Parathyroid adenoma (tissue), 2 donors: ENCODE data around the gene CDH5.

Experiments
- H2AFZ ChIP-seq: fragments of 300-600 bp; sonication (generic); one replicate; pipeline ENCODE4 v1.7.0; 2017; ENCODE audit warnings: antibody characterized with exemption, mild to moderate bottlenecking
- H3K27ac ChIP-seq: fragments of 300-600 bp; sonication (generic); one replicate; pipeline ENCODE4 v1.7.0; 2017
- H3K27me3 ChIP-seq: fragments of 300-600 bp; sonication (generic); one replicate; pipeline ENCODE4 v1.7.0; 2017; ENCODE audit warnings: low read length; ENCODE audit not compliant: control insufficient read depth, insufficient read depth
- H3K36me3 ChIP-seq: fragments of 300-600 bp; sonication (generic); one replicate; pipeline ENCODE4 v1.7.0; 2017; ENCODE audit warnings: low read length; ENCODE audit not compliant: control insufficient read depth, insufficient read depth
- H3K4me1 ChIP-seq: fragments of 300-600 bp; sonication (generic); one replicate; pipeline ENCODE4 v1.7.0; 2017; ENCODE audit warnings: control low read depth
- H3K4me2 ChIP-seq: fragments of 300-600 bp; sonication (generic); one replicate; pipeline ENCODE4 v1.7.0; 2017; ENCODE audit warnings: low read length
- H3K4me3 ChIP-seq: fragments of 300-600 bp; sonication (generic); one replicate; pipeline ENCODE4 v1.7.0; 2017; ENCODE audit warnings: low read depth, low read length
- H3K79me2 ChIP-seq: fragments of 300-600 bp; sonication (generic); one replicate; pipeline ENCODE4 v1.7.0; 2017; ENCODE audit warnings: control low read depth
- H3K9ac ChIP-seq: fragments of 300-600 bp; sonication (generic); one replicate; pipeline ENCODE4 v1.7.0; 2017; ENCODE audit warnings: mild to moderate bottlenecking
- H3K9me3 ChIP-seq: fragments of 300-600 bp; sonication (generic); one replicate; pipeline ENCODE4 v1.7.0; 2017; ENCODE audit warnings: low read length; ENCODE audit not compliant: control insufficient read depth
- TF ChIP-seq, protein P1 (sequence below): fragments of 300-600 bp; sonication (generic); IDR thresholded peaks from one replicate; pipeline ENCODE4 v1.7.0; 2017; ENCODE audit warnings: antibody characterized with exemption, mild to moderate bottlenecking
- donor health status: primary hyperparathyroidism.

The CDH5 gene

DNA sequence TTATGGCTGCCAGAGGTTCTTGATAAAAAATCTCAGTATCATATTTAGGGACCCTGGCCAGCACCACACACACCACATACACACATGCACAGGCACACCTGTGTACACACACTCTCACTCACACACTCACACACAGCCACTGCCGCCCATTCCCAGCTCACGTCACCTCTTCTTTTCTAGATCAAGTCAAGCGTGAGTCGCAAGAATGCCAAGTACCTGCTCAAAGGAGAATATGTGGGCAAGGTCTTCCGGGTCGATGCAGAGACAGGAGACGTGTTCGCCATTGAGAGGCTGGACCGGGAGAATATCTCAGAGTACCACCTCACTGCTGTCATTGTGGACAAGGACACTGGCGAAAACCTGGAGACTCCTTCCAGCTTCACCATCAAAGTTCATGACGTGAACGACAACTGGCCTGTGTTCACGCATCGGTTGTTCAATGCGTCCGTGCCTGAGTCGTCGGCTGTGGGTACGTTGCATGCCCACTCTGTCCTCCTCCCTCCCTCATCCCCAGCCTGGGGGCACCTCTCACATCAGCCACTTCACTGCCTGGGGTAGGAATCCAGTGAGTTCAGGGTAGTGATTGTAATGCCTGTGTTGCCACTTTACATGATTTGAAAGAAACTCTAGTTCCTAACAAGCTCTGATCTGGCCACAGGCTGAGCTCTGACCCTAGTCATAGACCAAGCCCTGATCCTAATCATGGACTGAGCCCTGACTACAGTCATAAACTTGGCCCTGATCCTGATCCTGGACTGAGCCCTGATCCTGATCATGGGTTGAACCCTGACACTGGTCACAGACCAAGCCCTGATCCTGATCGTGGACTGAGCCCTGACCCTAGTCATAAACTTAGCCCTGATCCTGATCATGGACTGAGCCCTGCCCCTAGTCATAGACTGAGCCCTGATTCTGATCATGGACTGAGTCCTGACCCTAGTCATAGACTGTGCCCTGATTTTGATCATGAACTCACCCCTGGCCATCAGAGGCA is 20.4 kb downstream of the CDH5 start:
- Histone ChIP-seq H3K36me3 (no peaks in the 10 kb centered on the region), H3K4me3 (no peak overlapping the region), H3K27ac (no peak overlapping the region), H3K9ac (no peak overlapping the region), H3K9me3 (no peaks in the 10 kb centered on the region), H3K79me2 (no peaks in the 10 kb centered on the region), H2AFZ (peak overlapping the region; percentile 57), H3K4me1 (peaks cover 9% of the 10 kb centered on the region), H3K27me3 (no peaks in the 10 kb centered on the region), H3K4me2 (no peak overlapping the region)
- TF ChIP-seq, protein P1, sequence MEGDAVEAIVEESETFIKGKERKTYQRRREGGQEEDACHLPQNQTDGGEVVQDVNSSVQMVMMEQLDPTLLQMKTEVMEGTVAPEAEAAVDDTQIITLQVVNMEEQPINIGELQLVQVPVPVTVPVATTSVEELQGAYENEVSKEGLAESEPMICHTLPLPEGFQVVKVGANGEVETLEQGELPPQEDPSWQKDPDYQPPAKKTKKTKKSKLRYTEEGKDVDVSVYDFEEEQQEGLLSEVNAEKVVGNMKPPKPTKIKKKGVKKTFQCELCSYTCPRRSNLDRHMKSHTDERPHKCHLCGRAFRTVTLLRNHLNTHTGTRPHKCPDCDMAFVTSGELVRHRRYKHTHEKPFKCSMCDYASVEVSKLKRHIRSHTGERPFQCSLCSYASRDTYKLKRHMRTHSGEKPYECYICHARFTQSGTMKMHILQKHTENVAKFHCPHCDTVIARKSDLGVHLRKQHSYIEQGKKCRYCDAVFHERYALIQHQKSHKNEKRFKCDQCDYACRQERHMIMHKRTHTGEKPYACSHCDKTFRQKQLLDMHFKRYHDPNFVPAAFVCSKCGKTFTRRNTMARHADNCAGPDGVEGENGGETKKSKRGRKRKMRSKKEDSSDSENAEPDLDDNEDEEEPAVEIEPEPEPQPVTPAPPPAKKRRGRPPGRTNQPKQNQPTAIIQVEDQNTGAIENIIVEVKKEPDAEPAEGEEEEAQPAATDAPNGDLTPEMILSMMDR = no peak

DNA sequence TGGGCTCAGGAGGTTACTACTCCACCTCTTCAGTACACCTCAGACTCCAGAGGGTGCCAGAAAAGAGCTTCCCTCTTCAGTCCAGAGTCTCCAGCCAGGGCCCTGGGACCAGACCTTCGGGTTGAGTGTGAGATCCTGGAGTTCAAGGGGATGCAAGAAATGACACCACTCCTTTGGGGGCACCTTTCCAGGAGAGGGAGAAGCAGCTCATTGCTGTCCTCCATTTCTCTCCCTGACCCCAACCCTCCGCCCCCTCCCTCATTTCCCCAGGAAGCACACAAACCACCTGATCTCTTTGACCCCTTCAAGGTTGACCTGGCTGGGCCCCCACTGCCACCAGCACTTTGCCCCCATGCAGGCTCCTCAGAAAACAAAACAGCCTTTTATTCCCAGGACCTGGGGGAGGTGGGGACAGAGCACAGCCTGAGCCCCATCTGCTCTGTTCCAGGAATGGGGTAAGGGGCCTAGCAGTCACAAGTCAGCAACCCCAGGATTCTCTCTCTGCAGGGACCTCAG is 21.4 kb downstream of the CDH5 start:
- H3K27me3 ChIP-seq = no peaks in the 10 kb centered on the region
- no peak overlapping the region for H3K4me2 ChIP-seq
- no peaks in the 10 kb centered on the region for H3K79me2 ChIP-seq
- H3K9me3 ChIP-seq = no peaks in the 10 kb centered on the region
- no peak overlapping the region for H3K4me3 ChIP-seq
- H3K36me3 ChIP-seq = no peaks in the 10 kb centered on the region
- H3K4me1 ChIP-seq = peaks cover 7% of the 10 kb centered on the region
- no peak overlapping the region for H3K9ac ChIP-seq
- H3K27ac ChIP-seq = no peak overlapping the region
- H2AFZ ChIP-seq = no peak overlapping the region
- TF ChIP-seq, protein P1 = no peak

DNA sequence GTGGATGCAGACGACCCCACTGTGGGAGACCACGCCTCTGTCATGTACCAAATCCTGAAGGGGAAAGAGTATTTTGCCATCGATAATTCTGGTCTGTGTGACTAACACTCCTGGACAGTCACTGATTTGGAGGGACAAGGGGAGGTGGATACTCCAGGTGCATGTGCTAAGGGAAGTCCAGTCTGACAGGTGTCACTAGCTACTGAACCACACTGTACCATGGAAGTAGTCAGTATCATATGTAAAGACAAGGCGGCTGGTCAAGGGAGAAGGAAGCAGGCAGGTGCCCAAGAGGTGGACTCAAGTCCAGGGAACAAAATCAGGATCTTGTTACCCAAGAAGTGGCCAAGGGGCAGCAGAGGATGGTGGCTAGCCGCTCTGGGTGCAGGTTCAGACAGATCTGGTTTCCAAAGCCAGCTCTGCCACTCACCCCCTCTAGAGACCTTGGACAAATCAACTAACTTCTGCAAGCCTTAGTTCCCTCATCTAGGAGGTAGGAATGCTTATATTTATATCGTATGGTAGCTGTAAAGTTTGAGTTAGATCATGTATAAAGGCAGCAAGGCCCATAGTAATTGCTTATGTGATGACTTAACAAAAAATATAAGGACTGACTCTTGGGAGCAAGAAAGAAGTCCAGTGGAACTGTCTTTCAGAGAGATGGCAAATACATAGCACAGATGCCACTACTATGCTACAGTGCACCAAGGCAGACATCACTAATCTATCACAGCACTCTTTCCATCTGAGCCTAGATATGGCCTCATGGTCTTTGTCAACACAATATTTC is 22.1 kb downstream of the CDH5 start:
- Histone ChIP-seq H2AFZ (no peak overlapping the region), H3K9me3 (no peaks in the 10 kb centered on the region), H3K4me1 (no peaks in the 10 kb centered on the region), H3K27ac (no peak overlapping the region), H3K4me3 (no peak overlapping the region), H3K27me3 (no peaks in the 10 kb centered on the region), H3K4me2 (no peak overlapping the region), H3K79me2 (no peaks in the 10 kb centered on the region), H3K36me3 (no peaks in the 10 kb centered on the region), H3K9ac (no peak overlapping the region)
- TF ChIP-seq, protein P1 = no peak

DNA sequence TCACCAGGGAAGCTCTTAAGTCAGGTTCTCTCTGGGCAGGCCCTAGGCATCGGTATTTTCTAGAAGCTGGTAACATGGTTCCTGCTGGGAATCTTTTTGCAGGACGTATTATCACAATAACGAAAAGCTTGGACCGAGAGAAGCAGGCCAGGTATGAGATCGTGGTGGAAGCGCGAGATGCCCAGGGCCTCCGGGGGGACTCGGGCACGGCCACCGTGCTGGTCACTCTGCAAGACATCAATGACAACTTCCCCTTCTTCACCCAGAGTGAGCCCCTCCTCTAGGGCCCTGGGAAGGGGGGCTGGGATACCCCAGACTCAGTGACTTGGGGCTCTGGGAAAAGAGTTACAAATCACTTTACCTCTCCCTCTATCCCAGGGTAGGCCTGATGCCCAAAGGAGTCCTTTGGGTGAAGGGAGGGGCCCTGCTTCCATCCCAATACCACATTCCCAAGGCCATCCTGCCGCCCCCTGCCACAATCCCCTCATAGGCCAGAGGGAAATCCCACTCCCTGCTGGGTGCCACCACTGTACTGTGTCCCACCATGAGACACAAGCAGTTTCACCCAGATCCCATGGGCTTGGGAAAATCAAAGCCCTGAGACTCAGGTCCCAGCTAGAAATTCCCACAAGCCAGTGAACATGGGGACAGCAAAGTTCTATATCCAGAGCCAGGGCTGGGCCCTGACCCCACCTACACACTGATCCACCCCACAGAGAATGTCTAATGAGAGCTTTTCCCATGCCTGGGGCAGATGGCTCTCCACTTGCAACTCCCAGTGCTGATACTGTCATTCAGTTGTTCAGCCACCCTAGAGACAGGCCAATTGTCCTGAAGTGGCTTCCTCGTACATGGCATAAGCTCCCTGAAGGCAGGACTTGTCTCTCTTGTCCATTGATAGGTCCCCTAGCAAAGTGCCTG is 23.0 kb downstream of the CDH5 start:
- Histone ChIP-seq H3K4me1 (no peaks in the 10 kb centered on the region), H3K4me3 (no peak overlapping the region), H3K27me3 (no peaks in the 10 kb centered on the region), H3K9ac (no peak overlapping the region), H3K4me2 (no peak overlapping the region), H3K27ac (no peak overlapping the region), H2AFZ (no peak overlapping the region), H3K9me3 (no peaks in the 10 kb centered on the region), H3K79me2 (no peaks in the 10 kb centered on the region), H3K36me3 (no peaks in the 10 kb centered on the region)
- TF ChIP-seq, protein P1 = no peak
